Measurements from ENCODE around the gene TOMM20.

GRCh38 chr1:235105051-235106043, 23.3 kb downstream of the TOMM20 start:
- TF ChIP-seq POLR2A (IDR thresholded peaks at IDR 0.05; ENCODE audit: low read length) = no peak
- TF ChIP-seq GATA1 (IDR thresholded peaks at IDR 0.05; ENCODE audit: low read depth, low read length) = no peak
